GM18951 (cell line): ENCODE data around the gene ZNF213.

Source experiments
- POLR2A ChIP-seq: IDR thresholded peaks from 4 replicates; pipeline ENCODE4 v1.6.1; 2011; ENCODE audit warnings: mild to moderate bottlenecking; ENCODE audit not compliant: insufficient read length, insufficient read depth; ENCODE audit errors: extremely low read depth
- in situ Hi-C: fragments of 300-500 bp; cut with MboI; formaldehyde crosslinking; loops from one replicate; pipeline ENCODE4 v1.12.0; 2022; ENCODE audit warnings: low sequenced_read_pairs, mixed read lengths, inconsistent platforms; ENCODE audit not compliant: unreplicated experiment

ZNF213 gene

GRCh38 chr16:3134338-3135125 lies at the start of gene ZNF213:
ZNF213 (plus strand) TSS chr16:3135029; CDS start chr16:3137281, 2,252 bp downstream.
- in situ Hi-C loops = loop anchor here (5.0 kb wide), 1 partner anchor 37 kb away; the partner anchor contains the start of gene ZSCAN10
- peak; percentile 71 for TF ChIP-seq POLR2A

- TF ChIP-seq POLR2A = no peak
- in situ Hi-C loops = no loop called here
These were observed 48.8 kb upstream of the ZNF213 start for GRCh38 chr16:3085868-3086595.

- in situ Hi-C loops = no loop called here
- TF ChIP-seq POLR2A = no peak
These were observed 48.1 kb upstream of the ZNF213 start for GRCh38 chr16:3086596-3087242.

- TF ChIP-seq POLR2A = no peak
- in situ Hi-C loops = no loop called here
These were observed 47.3 kb upstream of the ZNF213 start for GRCh38 chr16:3087243-3088235.

GRCh38 chr16:3088450-3088849 lies 46.4 kb upstream of the ZNF213 start:
- TF ChIP-seq POLR2A = no peak
- in situ Hi-C loops = no loop called here

- in situ Hi-C loops = no loop called here
- TF ChIP-seq POLR2A = no peak
These were observed 45.7 kb upstream of the ZNF213 start for GRCh38 chr16:3088925-3089716.

GRCh38 chr16:3089717-3090592 lies 44.9 kb upstream of the ZNF213 start:
- in situ Hi-C loops = no loop called here
- no peak for TF ChIP-seq POLR2A

GRCh38 chr16:3091551-3091950 lies 43.3 kb upstream of the ZNF213 start:
- no peak for TF ChIP-seq POLR2A
- in situ Hi-C loops = no loop called here

- in situ Hi-C loops = no loop called here
- no peak for TF ChIP-seq POLR2A
These were observed 42.3 kb upstream of the ZNF213 start for GRCh38 chr16:3092501-3092941.

- in situ Hi-C loops = loop anchor here (5.0 kb wide), 1 partner anchor 38 kb away; no protein-coding TSS in a partner anchor
- no peak for TF ChIP-seq POLR2A
These were observed 40.4 kb upstream of the ZNF213 start for GRCh38 chr16:3094289-3095027.
